ENCODE measurements around the gene AUTS2. TPM values are rescaled to one million over a fixed set of nuclear protein-coding genes. Genes with fewer than 3 reads are reported as not detected.

Gene AUTS2
- total and polyA plus RNA-seq, 2 donors, result 13.4 to 87.7 TPM

DNA sequence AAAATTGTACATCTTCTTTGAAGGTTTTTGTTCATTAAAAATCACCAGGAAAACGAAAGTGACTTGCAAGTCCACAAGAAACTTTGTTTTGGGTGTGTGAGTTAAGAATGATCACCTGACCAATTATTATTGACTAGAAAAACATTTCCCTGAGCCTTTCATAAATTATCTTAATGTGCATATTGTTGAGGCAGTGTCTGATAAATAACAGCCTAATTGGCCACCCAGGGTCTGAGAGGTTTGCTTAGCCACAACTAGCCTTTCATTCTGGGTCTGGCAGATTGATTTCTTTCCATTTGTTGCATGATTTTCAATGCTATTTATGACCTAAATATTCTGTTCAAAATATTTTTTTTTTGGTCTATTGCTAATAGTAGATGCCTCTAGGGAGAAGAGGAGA lies 152.8 kb downstream of the AUTS2 start:
- no peaks in the 10 kb centered on the region for H3K4me1 ChIP-seq (ENCODE audit: insufficient read depth)
- no peak overlapping the region for H3K4me3 ChIP-seq (ENCODE audit: low read depth, low read length)
- no peaks in the 10 kb centered on the region for H3K36me3 ChIP-seq (ENCODE audit: insufficient read depth)
- DNase-seq (ENCODE audit: extremely low spot score), result no peak
- 96% methylated on average over 1 of the region's 1 CpG for WGBS
- no peak overlapping the region for H3K27ac ChIP-seq (ENCODE audit: low read depth)

DNA sequence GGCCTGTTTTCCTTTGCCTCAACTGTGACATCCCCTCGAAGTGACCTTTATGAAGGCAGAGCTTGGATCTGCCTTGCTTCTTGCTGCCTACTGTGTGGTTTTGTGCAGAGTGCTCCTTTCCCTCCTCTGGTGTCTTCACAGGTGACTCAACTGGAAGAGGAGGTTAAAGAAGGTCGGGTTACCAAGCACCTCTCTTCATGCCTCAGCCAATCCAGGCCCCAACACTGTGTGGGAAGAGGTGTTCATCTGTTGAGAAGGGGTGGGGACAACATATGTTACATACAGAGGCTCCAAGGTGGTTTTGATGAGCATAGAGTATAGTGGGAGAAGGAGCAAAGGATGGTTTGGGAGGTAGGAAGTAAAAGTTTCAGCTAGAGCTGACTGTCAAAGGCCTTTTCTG lies 155.7 kb downstream of the AUTS2 start:
- Histone ChIP-seq H3K36me3 (ENCODE audit: insufficient read depth) (no peaks in the 10 kb centered on the region), H3K4me3 (ENCODE audit: low read depth, low read length) (no peak overlapping the region), H3K27ac (ENCODE audit: low read depth) (no peak overlapping the region), H3K4me1 (ENCODE audit: insufficient read depth) (no peaks in the 10 kb centered on the region)
- WGBS, result 90% methylated on average over 2 of the region's 2 CpGs
- no peak for DNase-seq (ENCODE audit: extremely low spot score)

DNA sequence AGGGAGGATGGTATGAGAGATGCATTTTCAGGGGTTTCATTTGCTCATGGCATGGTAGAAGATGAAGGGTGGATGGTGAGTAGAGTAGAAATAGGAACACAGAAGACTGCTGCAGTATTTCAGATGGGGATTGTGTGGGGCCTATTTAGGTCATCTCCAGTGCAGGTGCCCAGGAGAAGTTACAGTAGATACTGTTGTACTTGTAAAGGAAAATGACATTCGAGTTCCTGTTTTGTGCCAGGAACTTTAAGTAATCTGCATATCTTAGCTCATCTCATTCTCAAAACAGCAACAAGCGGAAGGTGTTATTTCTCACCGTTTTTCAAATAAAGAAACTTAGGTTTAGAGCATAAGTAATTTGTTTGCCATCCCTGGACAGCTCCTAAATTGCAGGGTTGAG lies 156.2 kb downstream of the AUTS2 start:
- Histone ChIP-seq H3K27ac (ENCODE audit: low read depth) (no peak overlapping the region), H3K4me1 (ENCODE audit: insufficient read depth) (no peaks in the 10 kb centered on the region), H3K36me3 (ENCODE audit: insufficient read depth) (no peaks in the 10 kb centered on the region), H3K4me3 (ENCODE audit: low read depth, low read length) (no peak overlapping the region)
- DNase-seq (ENCODE audit: extremely low spot score), result no peak
- 88% methylated on average over 3 of the region's 3 CpGs for WGBS

DNA sequence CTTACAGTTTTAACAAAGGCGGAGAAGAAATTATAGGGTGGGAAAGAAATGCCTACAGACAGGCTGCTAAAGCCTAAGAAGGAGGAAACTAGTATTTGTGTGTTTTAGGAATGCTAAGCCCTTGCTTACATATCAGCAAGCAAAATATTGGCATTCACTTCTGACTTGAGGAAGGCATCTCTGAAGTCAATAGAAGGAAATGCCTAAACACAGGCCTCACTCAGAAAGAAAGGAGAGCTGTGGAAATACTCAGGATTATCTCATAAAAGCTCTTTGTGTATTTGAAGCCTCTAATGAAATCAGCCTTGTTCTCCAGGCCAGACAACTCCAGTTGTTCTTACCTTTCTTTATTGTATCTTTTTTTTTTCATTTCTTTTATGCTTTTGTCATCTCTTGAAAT lies 158.0 kb downstream of the AUTS2 start:
- H3K36me3 ChIP-seq (ENCODE audit: insufficient read depth), result no peaks in the 10 kb centered on the region
- H3K4me3 ChIP-seq (ENCODE audit: low read depth, low read length), result no peak overlapping the region
- WGBS, result 81% methylated on average over 1 of the region's 1 CpG
- no peak for DNase-seq (ENCODE audit: extremely low spot score)
- H3K27ac ChIP-seq (ENCODE audit: low read depth), result no peak overlapping the region
- H3K4me1 ChIP-seq (ENCODE audit: insufficient read depth), result no peaks in the 10 kb centered on the region

DNA sequence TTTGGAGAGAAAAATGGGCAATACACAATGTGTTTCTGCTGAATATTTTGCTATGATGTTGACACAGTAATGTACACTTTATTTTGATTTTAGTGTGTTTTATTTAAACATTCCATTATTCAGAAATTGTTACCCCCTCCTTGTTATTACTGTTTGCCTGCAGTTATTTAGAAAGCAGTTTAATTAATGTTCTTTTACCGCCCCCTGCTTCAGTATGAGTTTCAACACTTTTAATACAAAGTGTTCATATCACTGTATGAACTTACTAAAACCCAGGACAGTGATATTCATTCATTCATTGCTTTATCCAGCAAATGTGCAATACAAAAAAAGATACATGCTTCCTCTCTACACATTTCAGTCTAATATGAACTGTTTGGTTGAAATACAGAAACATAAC lies 159.3 kb downstream of the AUTS2 start:
- Histone ChIP-seq H3K4me1 (ENCODE audit: insufficient read depth) (no peaks in the 10 kb centered on the region), H3K27ac (ENCODE audit: low read depth) (no peak overlapping the region), H3K4me3 (ENCODE audit: low read depth, low read length) (no peak overlapping the region), H3K36me3 (ENCODE audit: insufficient read depth) (no peaks in the 10 kb centered on the region)
- DNase-seq (ENCODE audit: extremely low spot score), result no peak
- 86% methylated on average over 1 of the region's 1 CpG for WGBS

DNA sequence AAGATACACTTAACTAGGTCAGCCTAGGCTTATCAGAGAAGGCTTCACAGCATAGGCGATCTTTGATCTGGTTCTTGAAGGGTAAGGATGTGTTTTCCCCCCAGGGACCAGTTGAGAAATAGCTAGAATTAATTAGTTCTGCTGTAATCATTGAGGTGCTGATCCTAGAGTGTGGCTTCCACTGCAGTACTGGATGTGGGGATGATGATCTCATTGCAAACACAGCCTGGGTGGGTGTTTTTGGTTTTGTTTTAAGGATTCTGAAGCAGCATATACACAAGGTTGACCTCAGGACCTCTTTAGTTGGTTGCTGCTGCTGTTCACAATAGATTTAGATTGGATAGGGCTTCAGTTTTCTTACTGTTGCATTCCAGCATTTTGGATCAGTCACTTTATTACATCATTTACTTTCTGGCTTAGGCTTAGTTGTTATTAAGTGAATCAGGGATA lies 159.7 kb downstream of the AUTS2 start:
- H3K36me3 ChIP-seq (ENCODE audit: insufficient read depth), result no peaks in the 10 kb centered on the region
- no peak overlapping the region for H3K27ac ChIP-seq (ENCODE audit: low read depth)
- H3K4me3 ChIP-seq (ENCODE audit: low read depth, low read length), result no peak overlapping the region
- no peaks in the 10 kb centered on the region for H3K4me1 ChIP-seq (ENCODE audit: insufficient read depth)
- DNase-seq (ENCODE audit: extremely low spot score), result no peak
- 57% methylated on average over 1 of the region's 1 CpG for WGBS

DNA sequence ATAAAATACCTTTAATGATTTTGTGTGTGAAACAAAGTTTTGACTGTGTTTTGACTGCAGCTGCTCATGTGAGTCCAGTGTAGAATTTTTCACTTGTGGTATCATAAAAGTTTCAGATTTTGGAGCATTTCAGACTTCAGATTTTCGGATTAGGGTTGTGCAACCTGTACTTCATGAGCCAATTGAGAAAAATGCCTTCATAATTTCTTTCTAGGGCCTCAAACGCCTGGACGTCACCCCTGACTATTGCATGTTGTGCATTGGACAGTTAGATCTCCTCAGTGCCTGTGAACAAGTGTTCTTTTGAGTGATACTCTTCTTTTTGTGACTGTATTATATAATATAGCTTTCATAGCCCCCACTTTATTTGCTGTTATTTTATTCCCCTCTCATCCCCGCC lies 161.1 kb downstream of the AUTS2 start:
- no peak for DNase-seq (ENCODE audit: extremely low spot score)
- Histone ChIP-seq H3K36me3 (ENCODE audit: insufficient read depth) (no peaks in the 10 kb centered on the region), H3K27ac (ENCODE audit: low read depth) (no peak overlapping the region), H3K4me1 (ENCODE audit: insufficient read depth) (no peaks in the 10 kb centered on the region), H3K4me3 (ENCODE audit: low read depth, low read length) (no peak overlapping the region)
- WGBS, result 81% methylated on average over 4 of the region's 4 CpGs

DNA sequence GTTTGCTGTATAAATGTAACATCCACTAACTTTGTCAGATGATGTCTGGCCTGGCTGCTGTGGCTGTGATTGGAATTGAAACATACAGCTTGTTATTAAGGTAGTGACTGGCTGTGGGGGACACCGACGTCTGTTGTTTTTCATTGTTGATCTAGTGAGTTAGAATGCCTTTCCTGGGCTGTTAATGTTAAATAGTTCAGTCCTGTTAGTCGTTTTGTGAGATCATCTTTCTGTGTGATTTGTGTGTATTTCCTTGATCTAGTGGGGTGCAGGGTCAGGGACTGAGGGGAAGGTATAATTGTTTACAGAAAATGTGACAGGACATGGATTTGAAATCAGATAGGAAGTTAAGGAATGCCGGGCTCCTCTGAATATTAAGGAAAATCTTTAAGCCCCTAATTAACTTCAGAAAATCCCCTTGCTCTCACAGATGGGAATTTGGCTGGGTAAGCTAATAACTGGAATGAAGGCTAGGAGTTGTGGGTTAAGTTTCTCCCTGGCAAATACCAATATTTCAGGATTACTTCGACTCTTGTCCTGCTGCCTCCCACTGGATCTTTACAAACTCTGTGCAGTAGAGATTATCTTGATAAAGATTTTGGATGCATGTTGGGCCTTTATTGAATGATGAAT lies 163.1 kb downstream of the AUTS2 start:
- H3K36me3 ChIP-seq (ENCODE audit: insufficient read depth), result no peaks in the 10 kb centered on the region
- 53% methylated on average over 5 of the region's 5 CpGs for WGBS
- no peak overlapping the region for H3K4me3 ChIP-seq (ENCODE audit: low read depth, low read length)
- H3K4me1 ChIP-seq (ENCODE audit: insufficient read depth), result no peaks in the 10 kb centered on the region
- H3K27ac ChIP-seq (ENCODE audit: low read depth), result no peak overlapping the region
- DNase-seq (ENCODE audit: extremely low spot score), result no peak

DNA sequence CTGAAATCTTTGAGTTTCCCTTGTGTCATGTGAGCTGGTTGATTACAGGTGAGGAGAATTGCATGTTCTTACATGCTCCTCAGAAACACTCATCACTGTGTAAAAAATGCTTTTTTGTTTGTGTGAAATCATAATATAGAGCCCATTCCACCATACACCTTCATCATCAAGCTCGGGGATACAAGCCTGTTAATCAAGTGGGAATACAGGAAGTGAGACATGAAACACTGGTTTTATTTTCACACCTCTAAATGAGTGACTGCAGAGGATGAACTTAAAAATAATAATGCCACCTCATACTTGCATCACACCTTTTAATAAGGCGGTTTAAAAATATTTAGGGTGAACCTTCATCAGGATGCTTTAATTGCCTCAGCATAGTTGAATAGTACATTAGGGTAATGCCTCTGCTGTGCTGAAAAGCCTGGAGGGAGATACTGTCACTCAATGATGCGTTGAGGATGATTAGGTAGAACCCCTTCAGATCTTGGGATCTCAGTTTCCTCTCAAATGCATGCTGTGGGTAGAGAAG lies 164.6 kb downstream of the AUTS2 start:
- no peak for DNase-seq (ENCODE audit: extremely low spot score)
- no peaks in the 10 kb centered on the region for H3K36me3 ChIP-seq (ENCODE audit: insufficient read depth)
- WGBS, result 93% methylated on average over 3 of the region's 3 CpGs
- no peak overlapping the region for H3K4me3 ChIP-seq (ENCODE audit: low read depth, low read length)
- no peak overlapping the region for H3K27ac ChIP-seq (ENCODE audit: low read depth)
- H3K4me1 ChIP-seq (ENCODE audit: insufficient read depth), result no peaks in the 10 kb centered on the region

DNA sequence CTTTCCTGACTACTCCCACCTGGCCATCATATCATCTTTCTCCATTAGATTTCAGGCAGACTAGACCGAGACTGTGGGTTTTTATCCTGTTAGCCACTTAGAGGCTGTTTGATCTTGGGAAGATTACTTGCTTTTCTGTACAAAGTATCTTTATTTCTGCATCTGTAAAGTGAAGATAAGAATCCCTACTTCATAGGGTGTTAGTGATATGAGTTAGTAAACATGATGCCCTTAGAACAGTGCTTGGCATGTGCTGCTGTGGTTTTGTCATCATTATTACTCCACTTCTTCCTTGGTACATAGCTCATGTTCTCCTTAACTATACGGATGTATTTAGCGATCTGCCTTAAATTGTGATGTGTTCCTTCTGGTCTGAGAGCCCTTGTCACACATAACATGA lies 165.2 kb downstream of the AUTS2 start:
- Histone ChIP-seq H3K36me3 (ENCODE audit: insufficient read depth) (no peaks in the 10 kb centered on the region), H3K27ac (ENCODE audit: low read depth) (no peak overlapping the region), H3K4me3 (ENCODE audit: low read depth, low read length) (no peak overlapping the region), H3K4me1 (ENCODE audit: insufficient read depth) (no peaks in the 10 kb centered on the region)
- DNase-seq (ENCODE audit: extremely low spot score), result no peak
- 83% methylated on average over 3 of the region's 3 CpGs for WGBS

DNA sequence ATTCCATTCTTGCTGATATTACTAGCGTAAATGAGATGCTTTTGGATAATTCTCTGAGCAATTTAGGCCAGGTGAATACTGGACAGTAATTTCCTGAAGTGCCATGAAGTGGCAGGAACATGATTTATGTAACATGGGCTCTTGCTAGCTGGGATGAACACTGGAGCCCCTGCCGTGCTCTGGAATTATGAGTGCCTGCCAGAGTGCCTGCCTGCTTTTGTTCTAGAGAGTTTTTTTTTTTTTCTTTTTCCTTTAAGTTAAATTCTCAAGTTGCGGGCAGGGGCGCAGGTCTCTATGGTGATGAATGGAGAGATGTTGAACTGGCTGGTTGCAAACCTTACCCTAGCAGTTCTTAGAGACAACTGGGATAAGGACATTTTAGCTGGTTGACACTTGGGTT lies 165.9 kb downstream of the AUTS2 start:
- Histone ChIP-seq H3K27ac (ENCODE audit: low read depth) (no peak overlapping the region), H3K4me3 (ENCODE audit: low read depth, low read length) (no peak overlapping the region)

DNA sequence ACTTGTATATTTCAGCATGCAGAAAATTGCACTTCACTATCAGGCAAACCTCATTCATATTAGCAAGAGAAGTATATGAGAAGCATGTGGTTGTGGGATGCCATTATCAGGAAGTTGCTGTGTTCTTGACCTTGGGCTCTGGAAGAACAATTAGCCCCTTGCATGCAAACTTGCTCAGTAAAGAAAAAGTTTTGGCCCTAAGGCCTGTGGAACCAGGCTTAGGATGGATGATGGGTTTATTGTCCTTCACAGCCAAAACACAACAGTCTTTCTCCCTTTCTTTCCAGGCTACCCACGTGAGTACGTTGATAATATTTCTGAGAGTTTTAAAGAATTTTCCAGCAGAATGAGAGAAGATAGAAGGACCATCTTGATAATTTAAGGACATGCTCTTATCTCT lies 166.4 kb downstream of the AUTS2 start:
- H3K36me3 ChIP-seq (ENCODE audit: insufficient read depth), result no peaks in the 10 kb centered on the region
- H3K4me3 ChIP-seq (ENCODE audit: low read depth, low read length), result no peak overlapping the region
- no peak for DNase-seq (ENCODE audit: extremely low spot score)
- WGBS, result 89% methylated on average over 2 of the region's 2 CpGs
- H3K4me1 ChIP-seq (ENCODE audit: insufficient read depth), result no peaks in the 10 kb centered on the region
- no peak overlapping the region for H3K27ac ChIP-seq (ENCODE audit: low read depth)

More for the DNA sequence above, 165.9 kb downstream of the AUTS2 start:
- H3K4me1 ChIP-seq (ENCODE audit: insufficient read depth), result no peaks in the 10 kb centered on the region
- no peaks in the 10 kb centered on the region for H3K36me3 ChIP-seq (ENCODE audit: insufficient read depth)
- 93% methylated on average over 4 of the region's 4 CpGs for WGBS
- no peak for DNase-seq (ENCODE audit: extremely low spot score)

DNA sequence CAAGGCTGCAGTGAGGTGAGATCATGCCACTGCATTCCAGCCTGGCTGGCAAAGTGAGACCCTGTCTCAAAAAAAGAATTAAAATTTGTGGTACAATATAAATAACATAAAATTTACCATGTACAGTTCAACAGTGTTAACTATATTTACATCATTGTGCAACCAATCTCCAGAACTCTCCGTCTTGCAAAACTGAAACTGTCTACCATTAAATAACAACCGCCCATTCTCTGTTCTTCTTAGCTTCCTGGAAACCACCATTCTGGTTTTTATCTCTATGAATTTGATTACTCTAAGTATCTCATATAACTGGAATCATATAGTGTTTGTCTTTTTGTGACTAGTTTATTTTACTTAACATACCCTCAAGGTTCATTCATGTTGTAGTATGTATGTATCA lies 167.6 kb downstream of the AUTS2 start:
- Histone ChIP-seq H3K4me3 (ENCODE audit: low read depth, low read length) (no peak overlapping the region), H3K4me1 (ENCODE audit: insufficient read depth) (no peaks in the 10 kb centered on the region), H3K36me3 (ENCODE audit: insufficient read depth) (no peaks in the 10 kb centered on the region), H3K27ac (ENCODE audit: low read depth) (no peak overlapping the region)
- WGBS, result 90% methylated on average over 2 of the region's 2 CpGs
- DNase-seq (ENCODE audit: extremely low spot score), result no peak

DNA sequence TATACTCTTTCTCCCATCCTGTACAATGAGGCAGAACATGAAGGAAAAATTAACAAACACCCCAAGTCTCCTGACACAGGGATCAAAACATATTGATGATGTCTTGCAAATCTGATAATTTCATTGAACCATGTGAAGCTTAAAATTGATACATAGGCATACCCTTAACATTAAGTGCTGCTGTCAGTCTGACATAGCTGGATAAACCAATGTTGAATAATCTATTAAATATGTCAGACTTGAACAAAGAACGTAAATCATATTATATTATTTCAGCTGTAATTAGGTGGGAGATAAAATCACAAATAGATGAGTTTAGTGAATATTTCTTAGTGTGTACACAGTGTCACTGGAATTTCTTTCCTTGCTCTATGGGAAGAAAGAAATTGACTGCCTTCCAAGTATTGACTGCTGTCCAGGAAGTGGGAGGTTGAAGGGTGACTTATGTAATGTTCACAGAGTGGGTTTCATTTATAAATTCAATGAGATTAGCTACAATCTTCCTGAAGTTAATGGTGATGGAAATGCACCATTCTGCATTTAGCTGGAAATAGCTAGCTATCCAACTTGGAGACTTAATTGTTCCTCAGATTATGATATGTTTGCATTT lies 170.8 kb downstream of the AUTS2 start:
- H3K4me3 ChIP-seq (ENCODE audit: low read depth, low read length), result no peak overlapping the region
- H3K4me1 ChIP-seq (ENCODE audit: insufficient read depth), result no peaks in the 10 kb centered on the region
- WGBS, result 75% methylated on average over 1 of the region's 1 CpG
- H3K36me3 ChIP-seq (ENCODE audit: insufficient read depth), result no peaks in the 10 kb centered on the region
- no peak overlapping the region for H3K27ac ChIP-seq (ENCODE audit: low read depth)
- no peak for DNase-seq (ENCODE audit: extremely low spot score)
